CD4-positive, alpha-beta T cell treated with Interferon gamma for 1 hour (primary cell): ENCODE data around the gene VSIG10.
A peak's percentile ranks its signal among the peaks of the same experiment; 100 is the strongest.
"Not testable (repeated sequence)": the region's sequence is repeated elsewhere in the genome, so short reads cannot be mapped to it uniquely, and the experiment has no call there.

ENCODE experiments used
- DNase-seq: peaks from one replicate; pipeline ENCODE4 v3.0.0-alpha.2; 2020

VSIG10 gene

DNA sequence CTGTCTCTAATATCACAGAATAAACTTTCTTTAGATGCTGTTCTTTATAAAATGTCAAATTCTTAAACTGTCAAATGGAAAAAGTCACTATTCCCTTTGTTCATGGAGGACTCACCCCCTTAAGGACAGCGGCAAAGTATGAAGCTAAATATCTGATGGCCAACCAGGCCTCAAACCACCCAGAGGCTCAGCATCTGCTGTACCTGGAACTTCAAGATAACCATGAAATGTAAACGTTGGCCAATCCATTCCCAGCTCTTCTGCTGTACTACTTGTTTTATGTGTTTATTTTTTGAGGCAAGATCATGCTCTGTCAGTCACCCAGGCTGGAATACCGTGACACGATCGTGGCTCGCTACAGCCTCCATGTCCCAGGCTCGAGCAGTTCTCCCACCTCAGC, 71.6 kb downstream of the VSIG10 start:
- DNase-seq: no peak

DNA sequence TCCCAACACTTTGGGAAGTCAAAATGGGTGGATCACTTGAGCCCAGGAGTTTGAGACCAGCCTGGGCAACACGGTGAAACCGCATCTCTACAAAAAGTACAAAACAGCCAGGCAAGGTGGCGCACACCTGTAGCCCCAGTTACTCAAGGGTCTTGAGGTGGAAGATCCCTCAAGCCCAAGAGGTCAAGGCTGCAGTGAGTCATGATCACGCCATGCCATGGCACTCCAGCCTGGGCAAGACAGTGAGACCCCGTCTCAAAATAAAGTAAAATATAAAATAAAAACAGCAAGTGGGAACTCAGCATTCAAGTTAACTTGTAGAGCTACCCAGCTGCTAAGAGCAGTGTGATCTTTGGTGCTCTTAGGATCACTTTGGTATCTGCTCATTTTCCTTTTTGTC, 74.6 kb downstream of the VSIG10 start:
- no peak for DNase-seq

DNA sequence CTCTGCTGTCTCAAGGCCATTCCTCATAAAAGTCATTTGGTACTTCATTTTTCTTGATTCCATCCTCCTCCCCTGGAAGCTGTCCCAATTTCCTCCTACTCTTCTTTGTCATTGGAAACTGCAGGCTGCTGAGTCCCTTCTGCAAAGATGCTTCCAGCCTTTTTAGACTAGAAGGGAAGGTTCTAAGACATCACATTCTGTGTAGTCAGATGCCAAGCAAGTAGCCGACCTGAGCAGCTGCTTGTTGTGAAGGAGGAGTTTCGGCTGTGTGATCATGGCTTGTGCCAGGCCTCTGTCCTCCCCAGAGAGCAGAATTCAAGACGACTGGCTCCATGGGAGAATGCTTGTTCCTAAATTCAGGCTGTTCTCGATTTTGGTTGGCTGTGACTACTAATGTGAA, 78.6 kb downstream of the VSIG10 start:
- no peak for DNase-seq

DNA sequence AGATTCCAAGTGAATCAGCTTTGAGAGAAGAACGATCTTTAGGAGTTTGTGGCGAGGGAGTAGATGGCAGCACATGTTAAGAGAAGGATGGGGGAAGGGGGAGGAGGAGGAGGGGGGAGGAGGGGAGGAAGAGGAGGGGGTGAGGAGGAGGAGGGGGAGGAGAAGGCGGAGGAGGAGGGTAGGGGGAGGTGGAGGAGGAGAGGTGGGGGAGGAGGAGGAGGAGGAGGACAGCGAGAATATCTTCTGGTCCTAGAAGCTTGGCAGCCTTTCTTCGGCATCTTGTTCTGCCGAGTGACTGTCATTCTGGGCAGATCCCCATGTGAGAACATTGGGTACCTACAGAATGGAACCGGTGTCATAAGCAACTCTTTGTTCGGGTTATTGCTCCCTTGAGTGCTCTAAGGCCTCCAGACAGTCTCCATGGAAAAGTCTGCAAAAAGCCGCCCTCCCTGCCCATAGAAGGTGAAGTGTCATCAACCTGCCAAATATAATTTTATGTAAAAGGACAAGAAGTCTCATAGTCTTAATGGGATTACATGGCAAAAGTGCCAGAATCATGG, 80.4 kb downstream of the VSIG10 start:
- DNase-seq: no peak

DNA sequence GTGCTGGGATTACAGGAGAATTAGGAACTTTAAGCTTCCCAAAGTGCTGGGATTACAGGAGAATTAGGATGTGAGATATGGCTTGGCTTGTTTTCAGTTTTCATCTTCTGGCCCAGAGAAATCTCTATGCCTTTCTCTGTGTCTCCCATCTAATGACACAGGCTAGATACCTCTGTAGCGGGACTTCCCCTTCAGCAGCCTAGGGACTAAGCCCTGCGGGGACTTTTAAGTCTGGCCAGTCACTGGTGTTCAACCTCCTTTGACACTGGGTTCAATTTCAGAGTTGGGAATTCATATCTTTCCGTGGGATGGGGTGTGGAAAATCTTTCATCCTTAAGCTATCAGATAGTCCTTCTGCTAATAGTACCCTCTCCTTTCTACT, 81.1 kb downstream of the VSIG10 start:
- no peak for DNase-seq

DNA sequence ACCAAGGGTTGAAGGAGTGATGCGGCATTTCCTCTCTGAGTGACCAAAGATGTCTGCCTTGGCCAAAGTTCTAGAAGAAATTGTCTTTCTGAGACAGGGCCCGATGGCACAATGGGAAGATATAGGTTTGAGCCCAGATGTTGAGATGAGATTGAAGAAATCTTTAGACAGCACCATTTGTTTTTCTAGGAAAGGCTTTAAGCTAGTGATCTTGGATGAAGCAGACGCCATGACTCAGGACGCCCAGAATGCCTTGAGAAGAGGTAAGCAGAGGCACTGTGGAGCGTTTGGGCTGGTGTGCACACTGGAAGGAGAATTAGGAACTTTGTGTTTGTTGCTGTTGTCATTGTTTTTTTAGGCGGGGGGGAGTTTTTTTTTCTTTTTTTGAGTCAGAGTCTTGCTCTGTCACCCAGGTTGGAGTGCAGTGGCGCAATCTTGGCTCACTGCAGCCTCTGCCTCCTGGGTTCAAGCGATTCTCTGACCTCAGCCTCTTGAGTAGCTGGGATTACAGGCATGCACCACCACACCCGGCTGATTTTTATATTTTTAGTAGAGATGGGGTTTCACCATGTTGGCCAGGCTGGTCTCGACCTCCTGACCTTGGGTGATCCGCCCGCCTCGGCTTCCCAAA, 81.6 kb downstream of the VSIG10 start:
- DNase-seq: not testable (repeated sequence)

DNA sequence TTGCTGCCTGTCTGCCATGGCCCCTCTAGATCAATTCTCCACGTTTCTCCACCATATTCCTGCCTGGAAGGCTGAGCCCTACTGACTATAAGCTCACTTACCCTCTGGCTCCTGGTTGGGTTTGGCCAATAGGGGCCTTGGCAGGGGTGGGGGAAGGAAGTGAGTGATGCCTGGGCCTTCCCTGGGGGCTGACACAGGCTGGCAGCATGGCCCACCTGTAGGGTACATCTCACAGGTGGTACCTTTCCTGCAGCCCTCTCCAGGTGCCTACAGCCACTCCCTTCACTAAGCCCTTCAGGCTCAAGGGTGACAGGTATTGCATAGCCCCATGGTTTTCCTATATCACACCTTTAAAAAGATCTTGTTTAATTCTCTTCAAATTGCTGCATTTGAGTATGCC, 83.8 kb downstream of the VSIG10 start:
- no peak for DNase-seq

DNA sequence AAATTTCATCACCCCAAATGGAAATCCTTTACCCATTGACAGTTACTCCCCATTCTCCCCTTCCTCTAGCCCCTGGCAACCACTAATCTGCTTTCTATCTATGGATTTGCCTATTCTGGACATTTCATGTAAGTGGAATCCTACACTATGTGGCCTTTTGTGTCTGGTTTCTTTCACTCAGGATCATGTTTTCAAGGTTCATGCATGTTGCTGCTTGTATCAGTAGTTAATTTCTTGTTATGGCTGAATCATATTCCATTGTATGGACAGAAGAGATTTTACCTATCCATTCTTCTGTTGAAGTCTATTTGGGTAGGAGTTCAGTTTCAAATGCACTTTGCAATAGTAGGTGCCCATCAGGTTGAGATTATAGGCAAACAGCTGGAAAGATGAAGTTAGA, 85.9 kb downstream of the VSIG10 start:
- no peak for DNase-seq

DNA sequence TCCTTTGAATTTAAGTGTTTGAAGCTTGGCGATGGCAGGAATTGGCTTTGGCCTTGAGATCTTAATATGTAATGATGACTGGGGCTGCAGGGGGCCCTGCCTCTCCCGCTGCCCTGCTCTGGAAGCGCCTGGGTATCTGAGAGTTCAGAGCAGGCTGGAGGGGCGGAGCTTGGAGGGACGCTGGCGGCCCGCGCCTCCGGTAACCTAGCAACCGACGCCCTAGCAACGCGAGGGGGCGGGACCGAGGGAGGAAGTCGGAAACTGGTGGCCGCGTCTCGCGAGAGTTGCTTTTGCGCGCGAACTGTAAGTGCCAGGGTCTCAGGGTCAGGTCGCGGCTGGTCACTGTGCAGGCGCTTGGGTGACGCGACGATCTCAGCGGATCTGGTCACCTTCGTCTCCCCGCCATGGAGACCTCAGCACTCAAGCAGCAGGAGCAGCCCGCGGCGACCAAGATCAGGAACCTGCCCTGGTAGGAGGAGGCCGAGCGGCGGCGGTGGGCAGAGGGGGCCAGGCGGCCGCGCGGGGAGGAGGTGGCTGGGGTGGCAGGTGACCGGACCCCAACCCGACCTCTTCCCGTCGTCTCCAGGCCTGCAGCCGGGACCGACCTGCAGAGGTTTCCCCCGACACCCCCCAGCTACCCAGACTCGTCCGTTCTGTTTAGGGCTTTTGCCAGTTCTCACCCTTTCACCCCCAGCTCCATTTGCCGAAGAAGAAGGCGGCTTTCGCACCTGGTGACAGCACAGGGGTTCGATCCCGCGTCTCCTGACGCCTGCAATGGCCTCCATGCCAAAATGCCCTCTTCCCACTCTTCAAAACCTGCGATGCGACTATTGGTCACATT, 87.2 kb downstream of the VSIG10 start, which contains the start of gene RFC5:
RFC5 (plus strand) TSS at position 280 of the 841 bp plus-strand sequence; CDS start at position 405, 125 bp downstream.
- DNase-seq: peak; percentile 97

DNA sequence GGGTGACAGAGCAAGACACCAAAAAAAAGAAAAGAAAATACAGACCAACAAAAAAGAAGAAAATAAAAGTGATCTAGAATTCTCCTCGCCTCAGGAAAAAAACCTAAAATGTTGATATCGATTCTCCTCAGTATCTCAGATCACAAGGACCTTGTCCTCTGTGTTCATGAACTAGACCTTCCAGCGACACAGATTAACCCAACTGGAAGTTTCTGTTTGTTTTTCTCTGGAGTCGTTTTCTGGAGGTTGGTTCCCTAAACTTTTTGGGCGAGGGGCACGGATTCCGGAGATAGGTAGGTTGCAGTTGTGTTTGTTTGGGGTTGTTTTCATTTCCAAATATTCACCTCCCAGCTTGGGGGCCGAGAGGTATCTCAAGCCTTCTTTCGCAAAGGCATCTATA, 87.9 kb downstream of the VSIG10 start:
- DNase-seq: no peak

DNA sequence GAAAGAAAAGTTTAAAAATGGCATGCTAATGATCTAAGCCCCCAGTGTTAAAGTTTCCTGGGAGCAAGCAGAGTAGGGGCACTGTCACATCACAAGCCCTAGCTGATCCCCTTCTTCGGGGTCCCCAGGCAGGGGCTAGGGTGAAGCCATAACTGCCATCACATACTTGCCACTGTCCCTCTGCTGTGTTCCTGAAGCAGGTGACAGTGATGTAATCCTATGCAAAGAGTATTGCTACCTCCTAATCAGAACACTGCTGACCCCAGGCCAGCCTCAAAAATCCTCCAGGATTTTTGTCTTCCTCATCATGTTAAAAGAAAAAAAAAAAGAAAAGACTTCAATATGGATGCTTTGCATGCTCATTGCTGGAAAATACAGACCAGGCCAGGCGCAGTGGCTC, 88.5 kb downstream of the VSIG10 start:
- no peak for DNase-seq
